ENCODE measurements around the gene GXYLT2. TPM values are rescaled to one million over a fixed set of nuclear protein-coding genes. Genes with fewer than 3 reads are reported as not detected.

GXYLT2 gene
- total RNA-seq, 2 donors from 2014 or later: 32.4 to 35.1 TPM

DNA sequence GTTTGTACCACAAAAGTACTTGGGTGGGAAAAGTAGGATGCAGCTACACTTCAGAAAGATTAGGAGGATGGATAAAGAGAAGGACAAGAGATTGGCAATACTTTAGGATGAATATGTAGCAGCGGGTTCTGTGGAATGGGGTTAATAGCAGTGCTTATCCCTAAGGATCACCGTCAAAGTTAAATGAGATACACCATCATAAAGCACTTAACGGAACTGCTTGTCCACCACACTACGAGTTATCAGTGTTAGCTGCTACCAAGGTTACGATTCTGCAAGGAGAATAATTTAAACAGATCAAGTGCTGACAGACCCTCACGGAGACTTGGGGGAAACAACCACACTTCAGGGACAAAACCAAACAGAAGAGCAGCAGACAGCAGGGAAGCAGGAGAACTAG lies 40.6 kb upstream of the GXYLT2 start:
- ATAC-seq (ENCODE audit: insufficient number of reproducible peaks, low FRiP score, low read depth) (peak; percentile 21), DNase-seq (ENCODE audit: low spot score) (no peak)
- TF ChIP-seq, protein P1, sequence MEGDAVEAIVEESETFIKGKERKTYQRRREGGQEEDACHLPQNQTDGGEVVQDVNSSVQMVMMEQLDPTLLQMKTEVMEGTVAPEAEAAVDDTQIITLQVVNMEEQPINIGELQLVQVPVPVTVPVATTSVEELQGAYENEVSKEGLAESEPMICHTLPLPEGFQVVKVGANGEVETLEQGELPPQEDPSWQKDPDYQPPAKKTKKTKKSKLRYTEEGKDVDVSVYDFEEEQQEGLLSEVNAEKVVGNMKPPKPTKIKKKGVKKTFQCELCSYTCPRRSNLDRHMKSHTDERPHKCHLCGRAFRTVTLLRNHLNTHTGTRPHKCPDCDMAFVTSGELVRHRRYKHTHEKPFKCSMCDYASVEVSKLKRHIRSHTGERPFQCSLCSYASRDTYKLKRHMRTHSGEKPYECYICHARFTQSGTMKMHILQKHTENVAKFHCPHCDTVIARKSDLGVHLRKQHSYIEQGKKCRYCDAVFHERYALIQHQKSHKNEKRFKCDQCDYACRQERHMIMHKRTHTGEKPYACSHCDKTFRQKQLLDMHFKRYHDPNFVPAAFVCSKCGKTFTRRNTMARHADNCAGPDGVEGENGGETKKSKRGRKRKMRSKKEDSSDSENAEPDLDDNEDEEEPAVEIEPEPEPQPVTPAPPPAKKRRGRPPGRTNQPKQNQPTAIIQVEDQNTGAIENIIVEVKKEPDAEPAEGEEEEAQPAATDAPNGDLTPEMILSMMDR (IDR thresholded peaks at IDR 0.05): no peak
- Histone ChIP-seq H3K36me3 (no peaks in the 10 kb centered on the region), H3K27ac (peak overlapping the region; percentile 64 to 66), H3K4me3 (peak overlapping the region; percentile 93), H3K4me1 (ENCODE audit: control insufficient read depth in 1 of 2, low read depth in 2 of 2) (peaks cover 12 to 20% of the 10 kb centered on the region in 2 donors), H3K27me3 (replicated peaks; ENCODE audit: insufficient read depth) (no peaks in the 10 kb centered on the region), H3K9me3 (no peaks in the 10 kb centered on the region)

DNA sequence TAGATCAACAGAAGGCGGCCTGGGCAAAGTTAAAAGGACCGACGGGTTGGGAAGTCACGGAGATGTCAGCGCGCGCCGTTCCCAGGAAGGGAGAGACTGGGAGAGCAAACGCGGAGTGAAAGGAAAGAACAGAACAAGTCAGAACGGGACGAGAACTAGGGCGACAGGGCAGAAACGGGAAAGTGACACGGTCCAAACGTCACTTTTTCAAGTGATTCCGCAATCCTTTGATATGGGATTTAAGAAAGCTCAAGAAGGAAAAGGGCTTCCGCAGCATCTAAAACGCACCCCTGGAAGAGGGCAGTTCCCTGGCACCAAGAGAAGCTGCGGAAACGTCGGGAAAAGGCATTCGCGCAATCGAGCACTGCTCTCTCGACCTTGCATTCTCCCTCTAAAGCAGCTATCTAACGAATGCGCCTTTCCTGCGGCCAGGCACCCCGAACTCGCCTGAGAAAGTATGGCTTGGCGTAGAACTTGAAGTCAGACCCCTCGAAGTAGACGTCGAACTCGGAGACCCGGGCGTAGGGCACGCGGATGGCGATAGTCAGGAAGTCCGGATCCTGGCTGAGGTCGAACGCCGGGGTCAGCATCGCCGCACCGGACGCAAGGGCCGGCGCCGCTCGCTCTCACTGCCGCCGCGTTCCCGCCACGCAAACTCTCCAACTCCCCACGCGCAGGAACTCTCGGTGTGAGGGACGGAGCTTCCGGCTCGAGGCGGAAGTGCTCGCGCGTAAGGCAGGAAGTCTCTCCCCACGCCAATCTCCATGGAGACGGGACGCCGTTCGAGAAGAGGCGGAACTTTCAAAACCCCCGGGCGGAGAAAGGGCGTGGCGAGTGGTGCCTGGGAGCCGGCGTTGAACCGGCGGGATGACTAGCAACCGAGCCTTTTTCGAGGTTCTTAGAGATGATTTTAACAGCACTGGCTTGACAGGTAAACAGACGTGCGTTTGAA lies 39.8 kb upstream of the GXYLT2 start, which contains the start of gene SHQ1:
TSS of gene SHQ1 (minus strand) at position 695 of the 952 bp plus-strand sequence. CDS start at position 590, 105 bp downstream.
- Histone ChIP-seq H3K4me3 (peak within 1 kb of the TSS; percentile 93), H3K36me3 (no peaks in the 10 kb centered on the region), H3K9me3 (no peaks in the 10 kb centered on the region), H3K4me1 (ENCODE audit: control insufficient read depth in 1 of 2, low read depth in 2 of 2) (peaks cover 12 to 20% of the 10 kb centered on the region in 2 donors), H3K27me3 (replicated peaks; ENCODE audit: insufficient read depth) (no peaks in the 10 kb centered on the region), H3K27ac (peak within 1 kb of the TSS; percentile 64 to 66)
- TF ChIP-seq, protein P1 (IDR thresholded peaks at IDR 0.05): no peak
- peak; percentile 90 for DNase-seq (ENCODE audit: low spot score)
- peak; percentile 92 for ATAC-seq (ENCODE audit: insufficient number of reproducible peaks, low FRiP score, low read depth)

DNA sequence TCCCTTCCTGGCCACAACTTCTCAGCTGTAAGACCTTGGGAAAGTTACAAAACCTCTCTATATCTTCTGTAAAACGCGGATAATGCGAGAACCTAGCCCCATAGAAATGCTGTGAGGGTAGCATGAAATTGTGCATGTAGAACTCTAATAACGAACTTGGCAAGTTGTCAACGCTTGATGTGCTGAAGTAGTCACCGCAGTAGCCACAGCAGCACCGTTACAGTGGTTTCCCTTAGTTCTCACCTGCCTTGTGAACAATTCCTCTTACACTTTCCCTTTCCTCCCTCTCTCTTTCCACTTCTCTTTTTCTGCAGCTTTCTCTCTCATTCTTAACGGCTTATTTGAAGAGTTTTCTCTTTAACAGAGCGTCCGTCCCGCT lies 39.2 kb upstream of the GXYLT2 start:
- Histone ChIP-seq H3K36me3 (no peaks in the 10 kb centered on the region), H3K9me3 (no peaks in the 10 kb centered on the region), H3K27me3 (replicated peaks; ENCODE audit: insufficient read depth) (no peaks in the 10 kb centered on the region), H3K27ac (no peak overlapping the region), H3K4me1 (ENCODE audit: control insufficient read depth in 1 of 2, low read depth in 2 of 2) (peaks cover 12 to 20% of the 10 kb centered on the region in 2 donors), H3K4me3 (peak overlapping the region; percentile 93)
- DNase-seq (ENCODE audit: low spot score) (no peak), ATAC-seq (ENCODE audit: insufficient number of reproducible peaks, low FRiP score, low read depth) (peak; percentile 6)
- TF ChIP-seq, protein P1 (IDR thresholded peaks at IDR 0.05): no peak

DNA sequence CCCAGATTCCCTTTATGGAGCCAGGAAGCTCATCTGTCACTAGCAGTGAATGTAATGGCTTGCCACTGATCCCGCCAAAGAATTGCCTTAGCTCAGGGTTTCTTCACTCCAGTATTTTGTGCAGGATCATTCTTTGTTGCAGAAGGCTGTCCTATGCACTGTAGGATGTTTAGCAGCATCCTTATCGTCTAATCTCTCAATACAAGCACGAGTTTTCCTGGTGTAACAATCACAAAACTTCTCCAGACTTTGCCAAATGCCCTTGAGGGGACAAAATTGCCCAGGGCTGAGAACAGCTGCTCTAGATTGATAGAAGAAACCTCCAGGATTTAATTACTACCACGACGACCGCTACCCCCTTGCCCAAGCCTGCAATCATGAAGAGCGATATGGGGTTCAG lies 32.8 kb upstream of the GXYLT2 start:
- ATAC-seq (ENCODE audit: insufficient number of reproducible peaks, low FRiP score, low read depth) (no peak), DNase-seq (ENCODE audit: low spot score) (no peak)
- no peaks in the 10 kb centered on the region for H3K27me3 ChIP-seq (replicated peaks; ENCODE audit: insufficient read depth)
- H3K4me3 ChIP-seq: no peak overlapping the region
- no peaks in the 10 kb centered on the region for H3K4me1 ChIP-seq (ENCODE audit: control insufficient read depth in 1 of 2, low read depth in 2 of 2)
- no peak overlapping the region for H3K27ac ChIP-seq
- H3K36me3 ChIP-seq: no peaks in the 10 kb centered on the region
- H3K9me3 ChIP-seq: no peaks in the 10 kb centered on the region
- TF ChIP-seq, protein P1 (IDR thresholded peaks at IDR 0.05): no peak

DNA sequence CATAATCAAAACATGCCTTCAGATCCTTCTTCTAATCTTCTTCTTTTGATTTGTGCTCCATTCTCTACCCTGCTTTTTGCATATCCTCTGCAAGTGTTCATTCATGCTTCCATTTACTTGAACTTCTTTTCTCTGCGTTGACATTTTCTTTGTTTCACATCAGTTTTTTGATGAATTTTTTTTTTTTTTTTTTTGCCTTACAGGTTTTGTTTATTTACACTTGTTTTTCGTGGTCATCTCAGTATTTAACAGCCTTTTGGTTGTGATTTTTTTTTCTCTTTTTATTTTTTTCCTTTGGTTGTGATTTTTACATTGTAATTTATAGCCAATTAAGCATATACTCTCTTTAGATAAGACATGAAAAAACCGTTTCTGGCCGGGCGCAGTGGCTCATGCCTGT lies 27.8 kb upstream of the GXYLT2 start:
- TF ChIP-seq, protein P1 (IDR thresholded peaks at IDR 0.05): no peak
- no peaks in the 10 kb centered on the region for H3K27me3 ChIP-seq (replicated peaks; ENCODE audit: insufficient read depth)
- no peaks in the 10 kb centered on the region for H3K4me1 ChIP-seq (ENCODE audit: control insufficient read depth in 1 of 2, low read depth in 2 of 2)
- no peaks in the 10 kb centered on the region for H3K36me3 ChIP-seq
- H3K9me3 ChIP-seq: no peaks in the 10 kb centered on the region
- no peak for ATAC-seq (ENCODE audit: insufficient number of reproducible peaks, low FRiP score, low read depth)
- DNase-seq (ENCODE audit: low spot score): no peak
- H3K4me3 ChIP-seq: no peak overlapping the region
- no peak overlapping the region for H3K27ac ChIP-seq
